ENCODE data around the gene NEK6. TPM values are rescaled to one million over a fixed set of nuclear protein-coding genes. Genes with fewer than 3 reads are reported as not detected.
A peak's percentile ranks its signal among the peaks of the same experiment; 100 is the strongest.

NEK6 gene
- total RNA-seq, 1 donor from 2014 or later, result 32.5 TPM

DNA sequence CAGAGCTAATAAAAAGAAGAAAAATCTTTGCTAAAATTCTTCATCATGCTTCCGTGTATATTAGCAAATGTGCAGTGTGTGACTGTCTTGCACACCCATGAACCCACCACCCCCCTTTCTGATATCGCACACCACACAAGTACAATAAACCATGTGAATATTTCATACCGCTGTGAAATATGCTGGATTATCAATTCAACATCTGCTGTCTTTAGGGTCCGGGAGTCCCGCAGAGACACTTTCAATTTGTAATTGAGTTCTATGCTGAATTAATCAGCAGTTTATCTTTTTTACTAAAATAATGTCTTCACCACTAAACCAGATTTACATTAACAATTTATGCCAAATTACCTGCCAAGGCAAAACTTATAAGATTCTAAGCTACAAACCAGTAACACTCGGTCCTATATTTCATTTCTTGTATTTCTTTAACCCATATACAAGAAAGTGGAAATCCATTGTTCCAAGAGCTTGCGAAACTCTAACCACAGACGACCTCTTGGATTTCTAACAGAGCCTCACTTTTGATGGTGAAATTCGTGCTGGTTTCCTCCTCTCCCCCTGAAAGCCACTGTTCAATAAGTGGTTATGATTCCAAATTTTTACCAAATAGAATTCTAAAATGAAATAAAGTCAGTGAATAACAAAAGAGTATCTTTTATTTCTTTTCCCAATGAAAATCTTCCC is 113.3 kb downstream of the NEK6 start:
- H3K9me3 Mint-ChIP-seq, result no peaks in the 10 kb centered on the region
- DNase-seq, result no peak
- peaks cover 18% of the 10 kb centered on the region for H3K36me3 Mint-ChIP-seq (ENCODE audit: low read depth)
- no peaks in the 10 kb centered on the region for H3K27me3 Mint-ChIP-seq
- intact Hi-C loops (cut with micrococcal nuclease), result no loop called here
- H3K27ac Mint-ChIP-seq, result no peak overlapping the region
- peaks cover 22% of the 10 kb centered on the region for H3K4me1 Mint-ChIP-seq
- no peak overlapping the region for H3K4me3 Mint-ChIP-seq

DNA sequence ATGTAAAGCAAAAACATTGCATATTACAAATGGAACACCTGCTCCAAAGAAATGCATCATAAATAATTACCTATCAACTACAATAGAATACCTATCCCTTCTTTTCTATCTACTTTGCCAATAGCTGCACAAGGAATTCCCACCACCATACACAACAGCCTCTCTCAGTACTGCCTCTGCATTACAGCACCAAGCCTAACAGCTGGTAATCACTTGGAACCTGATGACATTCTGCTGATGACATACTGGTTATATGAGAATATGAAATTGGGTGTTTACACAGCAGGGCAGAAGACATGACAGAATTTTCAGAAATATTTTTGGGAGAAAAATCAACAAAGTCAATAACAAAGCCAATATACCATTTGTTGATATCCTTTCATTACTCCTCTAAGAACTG is 114.3 kb downstream of the NEK6 start:
- Mint-ChIP-seq H3K4me1 (peaks cover 14% of the 10 kb centered on the region), H3K27me3 (no peaks in the 10 kb centered on the region), H3K9me3 (no peaks in the 10 kb centered on the region)

DNA sequence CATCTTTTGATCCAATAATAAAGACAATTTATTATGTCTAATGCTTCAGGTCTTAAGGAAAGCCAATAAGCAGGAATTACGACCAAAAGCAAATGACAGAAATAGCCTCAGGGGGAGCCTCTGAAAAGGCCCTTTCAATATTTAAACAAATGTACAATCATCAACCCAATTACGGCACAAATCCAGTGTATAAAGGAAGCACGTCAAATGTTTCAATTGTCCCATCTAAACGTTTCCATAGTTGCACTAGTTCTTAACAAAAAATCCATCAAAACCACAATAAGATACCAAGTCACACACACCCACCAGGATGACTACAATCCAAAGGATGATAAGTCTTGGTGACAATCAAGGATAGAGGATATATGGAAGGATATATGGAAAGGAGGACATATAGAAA is 115.6 kb downstream of the NEK6 start:
- peaks cover 10% of the 10 kb centered on the region for H3K4me1 Mint-ChIP-seq
- H3K9me3 Mint-ChIP-seq, result no peaks in the 10 kb centered on the region
- no peak for DNase-seq
- no peaks in the 10 kb centered on the region for H3K27me3 Mint-ChIP-seq
- no peak overlapping the region for H3K4me3 Mint-ChIP-seq
- no peak overlapping the region for H3K27ac Mint-ChIP-seq
- intact Hi-C loops (cut with micrococcal nuclease), result no loop called here
- peaks cover 16% of the 10 kb centered on the region for H3K36me3 Mint-ChIP-seq (ENCODE audit: low read depth)

More for the DNA sequence above, 114.3 kb downstream of the NEK6 start:
- no peak for DNase-seq
- H3K4me3 Mint-ChIP-seq, result no peak overlapping the region
- intact Hi-C loops (cut with micrococcal nuclease), result no loop called here
- peaks cover 12% of the 10 kb centered on the region for H3K36me3 Mint-ChIP-seq (ENCODE audit: low read depth)
- no peak overlapping the region for H3K27ac Mint-ChIP-seq

DNA sequence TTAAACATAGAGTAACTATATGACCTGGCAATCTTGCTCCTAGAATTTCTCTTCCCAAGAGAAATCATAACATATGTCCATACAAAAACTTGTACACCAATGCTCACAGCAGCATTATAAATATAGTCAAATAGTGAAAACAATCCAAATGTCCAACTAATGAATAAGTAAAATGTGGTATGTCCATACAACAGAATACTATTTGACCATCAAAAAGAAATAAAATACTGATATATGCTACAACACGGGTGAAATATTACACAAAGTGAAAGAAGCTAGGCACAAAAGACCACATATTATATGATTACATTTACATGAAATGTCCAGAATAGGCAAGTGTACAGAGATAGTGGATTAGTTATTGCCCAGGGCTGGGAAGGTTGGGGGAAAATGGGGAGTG is 116.1 kb downstream of the NEK6 start:
- intact Hi-C loops (cut with micrococcal nuclease), result no loop called here
- Mint-ChIP-seq H3K9me3 (no peaks in the 10 kb centered on the region), H3K36me3 (ENCODE audit: low read depth) (peaks cover 19% of the 10 kb centered on the region), H3K27ac (no peak overlapping the region), H3K27me3 (no peaks in the 10 kb centered on the region), H3K4me3 (no peak overlapping the region), H3K4me1 (peaks cover 6% of the 10 kb centered on the region)
- DNase-seq, result no peak

DNA sequence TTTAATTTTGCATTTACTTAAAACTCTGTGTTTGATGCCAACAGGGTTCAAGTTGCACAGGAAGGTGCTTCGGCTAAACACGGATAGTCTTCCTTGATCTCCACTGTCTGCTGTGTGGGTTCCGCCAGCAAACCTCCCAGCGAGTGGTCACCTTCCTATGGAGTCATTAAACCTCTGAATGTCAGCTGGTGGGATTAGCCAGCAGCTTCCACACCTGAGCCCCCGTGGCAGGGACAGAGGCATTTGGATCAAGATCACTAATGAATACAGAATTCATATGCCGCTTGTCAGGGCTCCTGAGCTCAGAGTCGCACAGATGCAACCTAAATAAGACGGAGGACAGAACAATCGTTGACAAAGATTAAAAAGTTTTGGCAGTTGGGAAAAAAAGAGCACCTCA is 118.0 kb downstream of the NEK6 start:
- no peaks in the 10 kb centered on the region for H3K9me3 Mint-ChIP-seq
- H3K36me3 Mint-ChIP-seq (ENCODE audit: low read depth), result peaks cover 31% of the 10 kb centered on the region
- no peak overlapping the region for H3K4me3 Mint-ChIP-seq
- no peaks in the 10 kb centered on the region for H3K27me3 Mint-ChIP-seq
- peaks cover 4% of the 10 kb centered on the region for H3K4me1 Mint-ChIP-seq
- intact Hi-C loops (cut with micrococcal nuclease), result no loop called here
- no peak for DNase-seq
- H3K27ac Mint-ChIP-seq, result peak overlapping the region; percentile 13

DNA sequence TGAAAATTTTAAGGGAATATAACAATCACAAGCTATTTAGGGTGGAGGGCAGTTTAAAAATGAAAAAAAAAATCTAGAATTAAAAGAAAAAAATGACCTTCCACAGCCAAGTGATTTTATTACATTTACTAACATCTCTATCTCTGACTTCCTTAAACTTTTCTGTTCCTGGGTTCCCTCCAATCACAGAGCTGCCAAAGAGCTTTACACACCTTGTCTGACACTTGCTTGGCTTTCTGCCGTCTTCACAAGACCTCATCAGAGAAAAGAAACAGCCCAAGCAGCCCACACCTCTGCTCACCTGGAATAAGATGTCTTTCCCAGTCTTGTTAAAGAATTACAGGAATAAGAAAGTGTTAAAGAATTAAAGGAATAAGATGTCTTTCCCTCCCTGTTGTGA is 118.6 kb downstream of the NEK6 start:
- intact Hi-C loops (cut with micrococcal nuclease), result no loop called here
- peaks cover 4% of the 10 kb centered on the region for H3K4me1 Mint-ChIP-seq
- no peak overlapping the region for H3K4me3 Mint-ChIP-seq
- no peak for DNase-seq
- peaks cover 31% of the 10 kb centered on the region for H3K36me3 Mint-ChIP-seq (ENCODE audit: low read depth)
- H3K27me3 Mint-ChIP-seq, result no peaks in the 10 kb centered on the region
- no peaks in the 10 kb centered on the region for H3K9me3 Mint-ChIP-seq
- H3K27ac Mint-ChIP-seq, result no peak overlapping the region

DNA sequence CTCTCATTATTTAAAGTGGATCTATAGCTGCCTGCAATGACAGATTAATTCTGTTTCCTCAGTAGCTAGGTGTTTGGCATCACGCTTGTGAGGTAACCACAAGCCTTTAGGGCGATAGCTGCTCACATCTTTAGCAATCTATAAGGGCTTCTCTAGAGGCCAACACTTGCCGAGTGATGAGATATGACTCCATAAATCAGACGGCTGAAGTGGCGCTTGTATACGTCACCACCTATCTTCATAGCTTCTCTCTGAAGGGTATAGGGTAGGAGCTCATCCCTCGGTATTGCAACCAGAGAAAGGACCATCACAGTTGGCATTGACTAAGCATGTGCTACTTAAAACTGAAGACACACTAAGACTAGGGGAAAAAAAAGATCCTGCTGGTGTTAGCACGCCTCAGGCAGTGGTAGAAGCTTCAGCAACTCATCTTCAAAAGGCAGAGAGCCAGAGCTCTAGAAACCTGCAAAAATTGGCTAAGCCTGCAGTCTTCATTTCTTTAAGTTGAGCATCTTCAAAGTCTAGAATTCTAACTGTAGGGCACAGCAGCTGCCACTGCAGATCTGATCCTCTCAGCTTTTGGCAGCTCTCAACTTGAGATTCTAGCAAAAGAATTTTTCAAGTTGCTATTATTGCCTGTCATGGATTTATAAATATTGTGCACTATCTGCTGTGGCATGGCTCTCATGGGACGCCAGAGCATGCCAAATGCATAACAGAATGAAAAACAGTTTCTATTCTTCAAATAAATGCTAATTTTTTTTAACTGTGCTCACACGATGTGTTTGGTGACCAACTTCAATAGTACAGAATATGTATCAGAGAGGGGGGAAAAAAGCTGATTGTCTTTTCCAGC is 120.0 kb downstream of the NEK6 start:
- no peak for DNase-seq
- H3K27ac Mint-ChIP-seq, result no peak overlapping the region
- intact Hi-C loops (cut with micrococcal nuclease), result no loop called here
- peaks cover 33% of the 10 kb centered on the region for H3K36me3 Mint-ChIP-seq (ENCODE audit: low read depth)
- no peaks in the 10 kb centered on the region for H3K9me3 Mint-ChIP-seq
- H3K27me3 Mint-ChIP-seq, result no peaks in the 10 kb centered on the region
- no peak overlapping the region for H3K4me3 Mint-ChIP-seq
- peaks cover 4% of the 10 kb centered on the region for H3K4me1 Mint-ChIP-seq

DNA sequence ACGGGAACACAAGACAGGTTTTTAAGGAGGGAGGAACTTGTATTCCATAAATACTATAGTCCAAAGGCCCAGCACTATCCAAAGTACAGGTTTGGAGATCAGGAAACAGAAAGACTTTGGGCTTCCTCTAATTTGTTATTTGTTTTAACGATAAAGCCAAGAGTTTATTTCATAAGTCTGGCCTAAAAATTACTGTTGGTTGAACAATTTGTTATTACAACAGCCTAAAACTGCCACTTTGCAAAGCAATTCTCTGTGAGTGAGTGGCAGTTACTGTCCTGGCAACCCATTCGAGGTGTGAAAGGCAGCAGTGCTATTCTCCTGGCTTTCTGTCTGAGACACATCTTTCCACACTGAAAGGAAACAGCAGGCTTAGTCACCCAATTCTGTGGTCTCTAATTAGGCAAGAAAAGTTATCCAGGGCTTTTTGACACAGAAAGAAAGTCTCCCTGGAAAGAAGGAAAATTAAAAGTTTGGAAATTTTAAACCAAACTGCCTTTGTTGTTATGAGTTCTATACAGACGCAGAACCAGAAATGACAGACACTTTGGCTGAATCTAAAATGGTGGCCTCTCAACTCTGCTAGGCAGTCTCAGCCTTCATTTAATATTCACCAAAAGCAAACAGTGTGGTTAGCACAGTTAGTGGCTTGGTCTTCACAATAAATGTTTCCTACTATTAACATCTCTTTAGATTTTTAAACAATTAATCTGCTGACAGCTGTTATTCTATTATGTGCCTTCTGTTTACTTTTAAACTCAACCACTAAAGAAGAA is 123.6 kb downstream of the NEK6 start:
- H3K27ac Mint-ChIP-seq, result no peak overlapping the region
- H3K4me1 Mint-ChIP-seq, result no peaks in the 10 kb centered on the region
- intact Hi-C loops (cut with micrococcal nuclease), result loop anchor here (10.0 kb wide), 1 partner anchor 257 kb away; no protein-coding TSS in a partner anchor
- peaks cover 39% of the 10 kb centered on the region for H3K36me3 Mint-ChIP-seq (ENCODE audit: low read depth)
- H3K4me3 Mint-ChIP-seq, result no peak overlapping the region
- DNase-seq, result no peak
- no peaks in the 10 kb centered on the region for H3K27me3 Mint-ChIP-seq
- no peaks in the 10 kb centered on the region for H3K9me3 Mint-ChIP-seq

DNA sequence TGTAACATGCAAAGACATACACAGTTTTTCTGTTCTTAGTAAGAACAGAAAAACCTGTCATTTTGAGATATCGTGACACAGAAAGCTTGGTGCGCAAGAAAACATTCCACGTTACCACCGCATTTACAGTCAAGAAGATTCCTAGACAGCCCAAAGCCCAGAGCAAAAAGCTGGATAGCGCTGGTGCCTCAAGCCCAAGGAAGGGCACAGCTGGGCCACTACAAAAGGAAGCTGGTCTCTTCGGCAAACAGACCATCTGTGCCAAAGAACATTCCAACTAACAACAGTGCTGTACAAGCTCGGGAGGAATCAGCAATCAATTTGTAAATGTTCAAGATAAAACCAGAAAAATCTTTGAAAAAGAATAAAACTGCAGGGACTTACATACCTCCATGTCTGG is 126.5 kb downstream of the NEK6 start:
- peaks cover 4% of the 10 kb centered on the region for H3K4me1 Mint-ChIP-seq
- intact Hi-C loops (cut with micrococcal nuclease), result loop anchor here (10.0 kb wide), 1 partner anchor 259 kb away; no protein-coding TSS in a partner anchor
- no peaks in the 10 kb centered on the region for H3K27me3 Mint-ChIP-seq
- H3K36me3 Mint-ChIP-seq (ENCODE audit: low read depth), result peaks cover 29% of the 10 kb centered on the region
- H3K27ac Mint-ChIP-seq, result no peak overlapping the region
- no peaks in the 10 kb centered on the region for H3K9me3 Mint-ChIP-seq
- DNase-seq, result no peak
- no peak overlapping the region for H3K4me3 Mint-ChIP-seq

DNA sequence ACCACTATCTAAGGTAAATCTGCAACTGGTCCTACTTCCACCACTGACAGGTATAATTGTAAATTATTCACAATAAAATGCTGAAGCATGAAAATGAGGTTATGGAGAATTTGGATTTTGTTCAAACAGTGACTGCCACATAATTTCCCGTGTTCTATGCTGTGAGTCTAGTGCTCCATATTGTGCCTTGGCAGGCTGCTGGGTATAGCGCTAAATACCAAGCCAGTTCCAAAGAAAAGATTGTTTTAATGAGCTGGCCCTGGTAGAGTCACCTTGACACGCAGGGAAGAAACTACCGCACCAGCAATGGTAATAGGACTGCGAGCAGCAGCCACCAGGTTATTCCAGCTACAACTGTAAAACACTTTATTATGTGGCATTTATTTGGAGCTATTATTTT is 127.1 kb downstream of the NEK6 start:
- no peak overlapping the region for H3K4me3 Mint-ChIP-seq
- H3K27me3 Mint-ChIP-seq, result no peaks in the 10 kb centered on the region
- H3K27ac Mint-ChIP-seq, result no peak overlapping the region
- peaks cover 10% of the 10 kb centered on the region for H3K4me1 Mint-ChIP-seq
- peaks cover 26% of the 10 kb centered on the region for H3K36me3 Mint-ChIP-seq (ENCODE audit: low read depth)
- intact Hi-C loops (cut with micrococcal nuclease), result loop anchor here (10.0 kb wide), 1 partner anchor 260 kb away; no protein-coding TSS in a partner anchor
- no peaks in the 10 kb centered on the region for H3K9me3 Mint-ChIP-seq
- DNase-seq, result no peak

DNA sequence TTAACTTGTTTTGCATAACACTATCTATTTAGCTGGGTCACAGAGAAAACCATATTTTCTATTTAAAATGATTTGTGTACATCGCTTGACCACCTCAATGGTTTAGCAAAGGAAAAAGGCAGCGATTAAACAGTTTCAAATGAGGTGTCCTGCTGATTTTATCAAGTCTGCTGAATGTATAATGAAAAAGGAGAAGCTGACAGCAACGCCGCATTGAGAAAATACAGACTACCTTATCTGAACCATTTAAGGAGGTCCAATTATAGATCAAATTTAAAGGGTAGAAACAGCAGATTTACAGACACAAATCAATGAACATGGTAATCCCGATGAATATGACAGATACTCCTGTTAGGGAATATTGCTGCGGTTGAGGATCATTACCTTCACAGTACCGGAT is 127.9 kb downstream of the NEK6 start:
- Mint-ChIP-seq H3K27me3 (no peaks in the 10 kb centered on the region), H3K4me1 (peaks cover 12% of the 10 kb centered on the region), H3K4me3 (no peak overlapping the region), H3K36me3 (ENCODE audit: low read depth) (peaks cover 23% of the 10 kb centered on the region), H3K9me3 (no peaks in the 10 kb centered on the region), H3K27ac (no peak overlapping the region)
- no peak for DNase-seq
- intact Hi-C loops (cut with micrococcal nuclease), result loop anchor here (10.0 kb wide), 1 partner anchor 261 kb away; no protein-coding TSS in a partner anchor

DNA sequence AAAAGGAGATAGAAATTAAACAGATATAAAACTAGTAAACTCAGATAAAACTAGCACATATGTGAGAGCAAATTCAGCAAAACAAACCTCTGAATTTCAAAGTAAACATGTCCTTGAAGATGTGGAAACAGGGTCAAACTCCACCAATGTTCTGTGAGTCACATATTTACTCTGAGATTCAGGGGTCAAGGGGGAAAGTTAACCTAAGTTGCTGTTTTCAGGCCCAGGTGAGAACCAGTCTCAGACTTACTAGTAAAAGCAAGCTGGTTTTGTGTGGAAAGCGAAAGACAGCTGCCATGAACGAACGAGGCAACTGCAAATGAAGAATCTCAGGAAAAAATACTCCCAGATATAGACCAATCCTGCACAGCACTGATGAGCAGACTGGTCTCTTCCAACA is 128.5 kb downstream of the NEK6 start:
- Mint-ChIP-seq H3K36me3 (ENCODE audit: low read depth) (peaks cover 25% of the 10 kb centered on the region), H3K27me3 (no peaks in the 10 kb centered on the region), H3K4me3 (no peak overlapping the region), H3K9me3 (no peaks in the 10 kb centered on the region), H3K4me1 (peaks cover 16% of the 10 kb centered on the region), H3K27ac (no peak overlapping the region)
- intact Hi-C loops (cut with micrococcal nuclease), result loop anchor here (10.0 kb wide), 1 partner anchor 261 kb away; no protein-coding TSS in a partner anchor
- DNase-seq, result no peak

DNA sequence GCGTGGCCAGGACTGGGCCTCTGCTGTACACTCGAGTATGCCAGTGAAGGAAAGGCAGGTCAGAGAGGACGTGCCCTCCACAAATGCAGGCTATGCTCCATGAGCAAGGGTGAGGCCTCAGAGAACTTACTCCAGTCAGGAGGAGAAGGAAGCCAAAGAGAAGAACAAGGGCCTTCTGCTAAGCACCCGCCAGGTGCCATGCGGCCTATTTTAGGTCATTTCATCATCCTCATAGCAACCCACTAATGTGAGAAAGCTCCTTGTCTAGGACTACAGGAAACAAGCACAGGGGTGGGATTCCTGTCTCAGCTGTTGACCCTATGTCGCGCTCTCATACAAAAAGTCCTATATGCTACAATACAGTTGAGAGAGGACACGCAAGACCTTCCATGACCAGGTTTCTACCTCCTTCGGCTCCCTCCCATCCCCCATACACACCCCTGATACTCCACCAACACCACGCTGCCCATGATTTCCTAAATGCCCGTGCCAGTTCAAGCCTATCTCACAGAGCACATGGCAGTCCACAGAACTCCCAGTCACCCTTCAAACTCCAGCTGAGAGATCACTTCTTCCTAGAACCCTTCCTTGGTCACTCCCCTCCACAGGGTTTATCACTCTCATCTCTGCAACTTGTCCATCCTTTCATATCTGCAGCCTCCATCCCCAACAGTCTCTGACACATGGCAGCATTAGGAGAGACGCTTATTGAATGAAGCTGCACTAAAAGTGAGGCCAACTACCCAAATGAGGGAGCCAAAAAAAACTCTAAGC is 130.7 kb downstream of the NEK6 start:
- Mint-ChIP-seq H3K4me3 (no peak overlapping the region), H3K27ac (no peak overlapping the region), H3K9me3 (no peaks in the 10 kb centered on the region), H3K36me3 (ENCODE audit: low read depth) (peaks cover 21% of the 10 kb centered on the region), H3K4me1 (peaks cover 19% of the 10 kb centered on the region), H3K27me3 (no peaks in the 10 kb centered on the region)
- intact Hi-C loops (cut with micrococcal nuclease), result loop anchor here (10.0 kb wide), 1 partner anchor 264 kb away; no protein-coding TSS in a partner anchor
- DNase-seq, result no peak
